ENCODE measurements around the gene HTR3D. TPM values are rescaled to one million over a fixed set of nuclear protein-coding genes. Genes with fewer than 3 reads are reported as not detected.

Gene HTR3D
- polyA plus RNA-seq, 3 donors = not detected

DNA sequence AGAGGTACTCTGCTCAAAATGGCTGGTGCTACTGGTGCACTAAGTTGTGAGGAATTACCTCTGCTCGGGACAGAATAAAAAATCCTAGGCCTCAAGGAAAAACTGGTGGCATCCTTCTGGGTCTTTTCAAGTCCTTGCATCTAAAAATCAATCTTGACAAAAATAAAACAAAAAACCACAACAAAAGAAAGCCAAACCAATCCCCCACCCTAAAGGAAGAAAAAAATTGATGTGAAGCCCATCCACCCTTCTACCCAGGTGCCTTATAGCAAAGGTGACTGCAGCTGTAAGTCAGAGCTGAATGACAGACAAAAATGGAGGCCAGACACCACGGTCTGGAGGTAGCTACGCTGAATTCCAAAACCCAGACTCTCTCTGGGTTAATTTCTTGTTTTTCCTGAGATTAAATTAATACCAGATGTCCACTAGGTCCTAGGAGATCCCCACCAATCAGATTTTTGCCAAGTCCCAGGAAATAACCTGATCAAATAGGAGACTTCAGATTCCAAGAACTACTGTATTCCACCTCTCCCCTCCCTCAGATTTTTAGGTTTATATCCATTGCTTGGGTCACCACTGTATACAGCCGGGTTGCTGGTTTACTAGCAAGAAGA is 47.3 kb upstream of the HTR3D start:
- Histone ChIP-seq H3K4me3 (replicated peaks in 1 of 3; ENCODE audit: low read depth in 2 of 3, low read length in 3 of 3) (no peak overlapping the region), H2AFZ (ENCODE audit: insufficient read depth, low read depth, low read length, poor library complexity, severe bottlenecking) (no peak overlapping the region), H3K27ac (ENCODE audit: low read depth in 1 of 2, low read length in 2 of 2) (no peak overlapping the region), H3K79me2 (ENCODE audit: insufficient read depth, low read length) (no peaks in the 10 kb centered on the region), H3K4me1 (ENCODE audit: control insufficient read depth in 1 of 2, insufficient read depth in 2 of 2, low read length in 2 of 2) (no peaks in the 10 kb centered on the region), H3K9me3 (replicated peaks in 1 of 2; ENCODE audit: control insufficient read depth in 1 of 2, insufficient read depth in 1 of 2, low read length in 2 of 2) (no peaks in the 10 kb centered on the region), H3K27me3 (ENCODE audit: control insufficient read depth in 2 of 2, insufficient read depth in 2 of 2, low read length in 2 of 2) (no peaks in the 10 kb centered on the region), H3K4me2 (replicated peaks; ENCODE audit: extremely low read depth, low read length, poor library complexity, severe bottlenecking) (no peak overlapping the region), H3K9ac (ENCODE audit: insufficient read depth, low read length, poor library complexity, severe bottlenecking) (no peak overlapping the region), H4K20me1 (ENCODE audit: insufficient read depth, low read length) (no peaks in the 10 kb centered on the region), H3K36me3 (replicated peaks in 1 of 2; ENCODE audit: control insufficient read depth in 1 of 2, insufficient read depth in 2 of 2, low read length in 2 of 2) (peaks cover 42 to 92% of the 10 kb centered on the region in 2 donors)
- peaks cover 0 to 2% (median 0%) of the 10 kb centered on the region in 3 donors for H3K27me3 Mint-ChIP-seq (ENCODE audit: low read depth in 3 of 3)
- H3K27ac Mint-ChIP-seq = no peak overlapping the region
- H3K9me3 Mint-ChIP-seq = no peaks in the 10 kb centered on the region
- intact Hi-C loops (cut with micrococcal nuclease) = no loop called here
- peaks cover 56 to 75% of the 10 kb centered on the region in 2 donors for H3K36me3 Mint-ChIP-seq
- no peak overlapping the region for H3K4me3 Mint-ChIP-seq
- TF ChIP-seq, protein P1, sequence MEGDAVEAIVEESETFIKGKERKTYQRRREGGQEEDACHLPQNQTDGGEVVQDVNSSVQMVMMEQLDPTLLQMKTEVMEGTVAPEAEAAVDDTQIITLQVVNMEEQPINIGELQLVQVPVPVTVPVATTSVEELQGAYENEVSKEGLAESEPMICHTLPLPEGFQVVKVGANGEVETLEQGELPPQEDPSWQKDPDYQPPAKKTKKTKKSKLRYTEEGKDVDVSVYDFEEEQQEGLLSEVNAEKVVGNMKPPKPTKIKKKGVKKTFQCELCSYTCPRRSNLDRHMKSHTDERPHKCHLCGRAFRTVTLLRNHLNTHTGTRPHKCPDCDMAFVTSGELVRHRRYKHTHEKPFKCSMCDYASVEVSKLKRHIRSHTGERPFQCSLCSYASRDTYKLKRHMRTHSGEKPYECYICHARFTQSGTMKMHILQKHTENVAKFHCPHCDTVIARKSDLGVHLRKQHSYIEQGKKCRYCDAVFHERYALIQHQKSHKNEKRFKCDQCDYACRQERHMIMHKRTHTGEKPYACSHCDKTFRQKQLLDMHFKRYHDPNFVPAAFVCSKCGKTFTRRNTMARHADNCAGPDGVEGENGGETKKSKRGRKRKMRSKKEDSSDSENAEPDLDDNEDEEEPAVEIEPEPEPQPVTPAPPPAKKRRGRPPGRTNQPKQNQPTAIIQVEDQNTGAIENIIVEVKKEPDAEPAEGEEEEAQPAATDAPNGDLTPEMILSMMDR (IDR thresholded peaks at IDR 0.05) = no peak
- 100% methylated on average over 4 of the region's 4 CpGs for WGBS (ENCODE audit: insufficient coverage)
- DNase-seq = no peak
- H3K4me1 Mint-ChIP-seq = no peaks in the 10 kb centered on the region

DNA sequence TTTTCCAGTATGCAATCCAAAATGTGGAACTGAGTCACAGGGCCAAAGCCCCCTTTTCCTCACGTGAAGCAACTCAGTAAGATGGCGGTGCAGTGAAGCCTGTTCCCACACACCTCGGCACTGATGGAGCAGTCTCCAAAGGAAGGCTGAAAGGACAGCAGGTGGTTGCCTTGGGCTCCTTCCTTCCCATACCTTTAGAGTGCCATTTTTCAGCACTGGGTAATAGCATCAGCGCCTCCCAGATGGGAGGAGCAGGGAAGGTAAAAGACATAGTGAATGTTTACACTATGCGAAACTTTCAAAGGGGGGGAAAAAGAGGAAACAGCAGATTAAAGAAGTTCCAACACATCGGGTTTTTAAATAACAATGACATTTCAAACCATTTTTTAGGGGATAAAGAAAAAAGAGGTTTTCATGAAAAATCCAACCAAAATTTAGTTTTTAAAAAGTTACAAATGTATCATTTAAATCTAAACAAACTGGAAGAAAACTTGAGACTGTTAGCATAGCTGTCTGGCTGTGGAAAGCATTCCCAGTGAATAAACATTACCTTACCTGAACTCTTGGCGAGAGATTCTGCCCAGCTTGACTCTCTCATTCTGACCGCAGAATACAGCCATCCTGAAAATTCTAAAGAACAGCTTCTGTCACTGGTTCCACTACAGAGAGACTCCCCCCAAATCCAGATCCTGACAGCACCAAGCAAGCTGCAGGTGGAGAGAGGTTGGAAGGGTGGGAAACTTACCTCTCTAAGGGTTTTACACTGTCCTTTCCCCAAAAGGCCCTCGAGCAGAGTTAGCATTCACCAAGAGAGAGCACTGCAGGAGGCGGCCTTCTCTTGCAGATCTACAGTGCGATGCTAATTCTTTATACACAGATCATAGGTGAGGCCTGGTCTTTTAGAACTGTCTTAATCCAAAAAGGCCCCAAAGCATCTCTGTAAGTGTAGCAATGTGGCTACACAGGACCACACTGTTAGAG is 46.5 kb upstream of the HTR3D start:
- no peaks in the 10 kb centered on the region for H3K9me3 ChIP-seq (replicated peaks in 1 of 2; ENCODE audit: control insufficient read depth in 1 of 2, insufficient read depth in 1 of 2, low read length in 2 of 2)
- H3K79me2 ChIP-seq (ENCODE audit: insufficient read depth, low read length) = no peaks in the 10 kb centered on the region
- no peaks in the 10 kb centered on the region for H4K20me1 ChIP-seq (ENCODE audit: insufficient read depth, low read length)
- DNase-seq = no peak
- peaks cover 0 to 2% (median 0%) of the 10 kb centered on the region in 3 donors for H3K27me3 Mint-ChIP-seq (ENCODE audit: low read depth in 3 of 3)
- H3K9me3 Mint-ChIP-seq = no peaks in the 10 kb centered on the region
- no peak overlapping the region for H2AFZ ChIP-seq (ENCODE audit: insufficient read depth, low read depth, low read length, poor library complexity, severe bottlenecking)
- H3K4me3 ChIP-seq (replicated peaks in 1 of 3; ENCODE audit: low read depth in 2 of 3, low read length in 3 of 3) = no peak overlapping the region
- H3K36me3 Mint-ChIP-seq = peaks cover 56 to 76% of the 10 kb centered on the region in 2 donors
- H3K36me3 ChIP-seq (replicated peaks in 1 of 2; ENCODE audit: control insufficient read depth in 1 of 2, insufficient read depth in 2 of 2, low read length in 2 of 2) = peaks cover 42 to 90% of the 10 kb centered on the region in 2 donors
- no peak overlapping the region for H3K9ac ChIP-seq (ENCODE audit: insufficient read depth, low read length, poor library complexity, severe bottlenecking)
- H3K27me3 ChIP-seq (ENCODE audit: control insufficient read depth in 2 of 2, insufficient read depth in 2 of 2, low read length in 2 of 2) = no peaks in the 10 kb centered on the region
- no peaks in the 10 kb centered on the region for H3K4me1 ChIP-seq (ENCODE audit: control insufficient read depth in 1 of 2, insufficient read depth in 2 of 2, low read length in 2 of 2)
- peak overlapping the region in 2 of 7 donors; percentile 22 to 51 for H3K27ac Mint-ChIP-seq
- TF ChIP-seq, protein P1 (IDR thresholded peaks at IDR 0.05) = no peak
- 96% methylated on average over 4 of the region's 11 CpGs for WGBS (ENCODE audit: insufficient coverage)
- no peak overlapping the region for H3K4me3 Mint-ChIP-seq
- no peak overlapping the region for H3K27ac ChIP-seq (ENCODE audit: low read depth in 1 of 2, low read length in 2 of 2)
- no peak overlapping the region for H3K4me2 ChIP-seq (replicated peaks; ENCODE audit: extremely low read depth, low read length, poor library complexity, severe bottlenecking)
- no peaks in the 10 kb centered on the region for H3K4me1 Mint-ChIP-seq
- intact Hi-C loops (cut with micrococcal nuclease) = no loop called here

Data from CD14-positive monocyte (primary cell).